GM21717 (cell line): ENCODE results near the gene SH2B2.

Experiments used
- ATAC-seq: cut with Tn5 transposase; IDR thresholded peaks from one replicate; pipeline ENCODE4 v1.9.1; 2021; ENCODE audit warnings: mild to moderate bottlenecking, moderate library complexity; ENCODE audit not compliant: unreplicated experiment

SH2B2 gene

GRCh38 chr7:102286237-102287110 is at the start of gene SH2B2:
SH2B2 (plus strand) TSS chr7:102286868; CDS start chr7:102300551, 13,683 bp downstream.
- peak; percentile 21 for ATAC-seq

- no peak for ATAC-seq
These were observed 47.4 kb upstream of the SH2B2 start for GRCh38 chr7:102239206-102239820.

GRCh38 chr7:102241431-102241830 is 45.2 kb upstream of the SH2B2 start:
- ATAC-seq, result no peak

- ATAC-seq, result no peak
These were observed 42.1 kb upstream of the SH2B2 start for GRCh38 chr7:102244601-102245000.

- no peak for ATAC-seq
These were observed 38.6 kb upstream of the SH2B2 start for GRCh38 chr7:102248081-102248455.

DNA sequence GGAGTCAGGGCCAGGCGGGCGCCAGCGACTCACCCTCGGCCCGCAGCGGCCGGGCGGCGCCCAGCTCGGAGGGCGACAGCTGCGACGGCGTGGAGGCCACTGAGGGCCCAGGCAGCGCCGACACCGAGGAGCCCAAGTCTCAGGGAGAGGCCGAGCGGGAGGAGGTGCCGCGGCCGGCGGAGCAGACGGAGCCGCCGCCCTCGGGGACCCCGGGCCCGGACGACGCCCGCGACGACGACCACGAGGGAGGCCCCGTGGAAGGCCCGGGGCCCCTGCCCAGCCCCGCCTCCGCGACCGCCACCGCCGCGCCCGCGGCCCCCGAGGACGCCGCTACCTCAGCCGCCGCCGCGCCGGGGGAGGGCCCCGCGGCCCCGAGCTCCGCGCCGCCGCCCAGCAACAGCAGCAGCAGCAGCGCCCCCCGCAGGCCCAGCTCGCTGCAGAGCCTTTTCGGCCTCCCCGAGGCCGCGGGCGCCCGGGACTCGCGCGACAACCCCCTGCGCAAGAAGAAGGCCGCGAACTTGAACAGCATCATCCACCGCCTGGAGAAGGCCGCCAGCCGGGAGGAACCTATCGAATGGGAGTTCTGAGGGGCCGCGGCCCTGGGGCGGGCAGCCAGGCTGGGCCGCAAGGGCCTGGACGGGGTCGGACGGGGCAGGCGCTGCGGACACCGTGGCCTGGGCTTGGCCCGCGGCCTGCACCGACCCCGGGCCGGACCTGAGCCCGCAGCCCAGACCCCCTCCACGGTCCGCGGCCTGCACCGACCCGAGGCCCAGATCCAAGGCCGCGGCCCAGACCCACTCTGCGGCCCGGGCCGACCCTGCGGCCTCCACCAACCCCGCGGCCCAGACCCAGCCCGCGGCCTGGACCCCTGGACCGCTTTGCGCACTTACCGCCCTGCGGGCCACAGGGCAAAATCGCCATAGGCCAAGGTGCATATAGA is 37.9 kb upstream of the SH2B2 start:
- ATAC-seq, result no peak

- no peak for ATAC-seq
These were observed 34.9 kb upstream of the SH2B2 start for GRCh38 chr7:102251531-102252365.

- no peak for ATAC-seq
These were observed 34.2 kb upstream of the SH2B2 start for GRCh38 chr7:102252366-102252982.

- no peak for ATAC-seq
These were observed 33.3 kb upstream of the SH2B2 start for GRCh38 chr7:102253066-102253972.

DNA sequence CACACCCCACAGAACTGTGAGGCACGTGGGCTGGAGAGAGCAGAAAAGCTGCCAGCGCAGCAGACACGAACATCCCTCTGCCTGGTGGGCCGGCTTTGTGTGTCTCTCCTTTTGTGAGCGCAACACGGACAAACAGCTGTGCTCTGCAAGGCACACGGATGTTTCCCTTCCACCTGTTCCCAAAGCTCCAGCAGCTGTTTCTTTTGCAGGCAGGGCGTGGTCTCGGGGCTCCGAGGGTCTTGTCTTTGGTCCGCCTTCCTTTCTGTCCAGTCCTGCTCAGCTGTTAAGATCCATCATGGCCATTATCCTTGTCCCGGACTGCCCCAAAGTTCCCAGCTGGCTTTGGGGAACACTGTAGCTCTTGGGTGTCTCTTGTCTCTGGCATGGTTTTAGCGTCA is 32.7 kb upstream of the SH2B2 start:
- ATAC-seq, result no peak

GRCh38 chr7:102254521-102254920 is 32.1 kb upstream of the SH2B2 start:
- no peak for ATAC-seq

GRCh38 chr7:102255501-102255900 is 31.2 kb upstream of the SH2B2 start:
- ATAC-seq, result no peak

- ATAC-seq, result no peak
These were observed 30.8 kb upstream of the SH2B2 start for GRCh38 chr7:102255916-102256315.

DNA sequence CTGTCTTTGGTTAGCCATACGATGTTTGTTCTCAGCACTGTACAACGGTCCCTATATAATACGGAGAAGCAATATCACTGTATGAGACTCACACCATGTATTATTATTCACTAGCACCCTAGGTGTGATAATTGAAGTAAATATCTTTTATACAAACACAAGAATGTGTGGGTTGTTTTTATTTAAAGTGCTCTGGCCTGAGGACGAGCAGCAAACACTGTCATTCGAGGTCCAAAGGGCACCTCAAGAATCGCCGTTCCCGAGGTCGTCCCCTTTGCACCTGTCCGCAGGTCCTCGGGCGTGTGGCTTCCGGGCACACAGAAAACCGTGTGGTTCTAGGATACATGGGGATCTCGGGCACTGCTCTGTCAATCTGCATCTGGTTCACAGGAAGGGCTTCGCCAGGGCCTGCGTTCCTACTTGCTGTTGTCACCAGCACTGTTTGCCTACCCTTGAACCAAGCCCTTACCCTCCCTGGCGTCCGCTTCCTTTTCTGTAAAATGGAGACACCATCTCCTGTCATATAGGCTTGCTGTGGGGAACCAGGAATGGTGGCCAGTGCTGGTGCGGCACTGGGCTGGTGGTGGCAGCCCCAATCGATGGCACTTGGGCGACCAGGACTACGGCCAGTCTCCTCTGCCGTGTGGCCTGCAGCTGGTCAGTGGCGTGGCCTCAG is 28.5 kb upstream of the SH2B2 start:
- no peak for ATAC-seq

DNA sequence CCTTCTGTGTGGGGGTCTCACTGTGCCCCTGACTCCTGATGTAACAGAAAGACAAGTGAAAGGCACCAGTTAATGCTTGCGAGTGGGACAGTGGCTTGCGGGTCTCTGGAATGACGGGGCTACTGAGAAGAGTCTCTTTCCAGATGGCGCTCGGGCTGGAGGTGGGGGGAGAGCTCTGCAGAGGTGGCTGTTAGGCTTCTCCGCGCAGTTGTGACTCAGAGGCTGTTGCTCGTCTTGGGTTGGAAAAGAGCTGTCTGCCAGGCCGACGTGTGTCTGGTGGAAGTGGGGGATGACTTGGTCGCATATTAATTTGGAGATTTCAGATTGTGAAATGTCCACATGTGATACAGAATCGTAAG is 27.9 kb upstream of the SH2B2 start:
- ATAC-seq, result no peak

DNA sequence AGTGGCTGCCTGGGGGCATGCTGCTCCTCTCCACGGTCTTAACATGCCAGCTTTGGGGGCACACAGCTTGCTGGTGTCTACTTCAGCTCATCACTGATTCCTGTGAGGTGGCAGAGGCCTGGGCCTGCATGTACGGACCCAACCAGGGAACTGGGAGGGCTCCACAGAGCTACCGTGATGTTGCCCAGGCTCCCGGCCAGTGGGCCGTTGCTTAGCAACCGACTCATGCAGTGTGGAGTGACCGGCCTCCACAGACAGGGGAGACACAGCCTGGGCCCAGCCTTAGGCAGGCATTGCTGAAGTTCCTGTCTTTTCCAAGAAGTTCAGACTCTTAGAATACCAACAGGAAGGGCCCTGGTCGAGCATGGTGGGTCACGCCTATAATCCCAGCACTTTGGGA is 25.8 kb upstream of the SH2B2 start:
- no peak for ATAC-seq

DNA sequence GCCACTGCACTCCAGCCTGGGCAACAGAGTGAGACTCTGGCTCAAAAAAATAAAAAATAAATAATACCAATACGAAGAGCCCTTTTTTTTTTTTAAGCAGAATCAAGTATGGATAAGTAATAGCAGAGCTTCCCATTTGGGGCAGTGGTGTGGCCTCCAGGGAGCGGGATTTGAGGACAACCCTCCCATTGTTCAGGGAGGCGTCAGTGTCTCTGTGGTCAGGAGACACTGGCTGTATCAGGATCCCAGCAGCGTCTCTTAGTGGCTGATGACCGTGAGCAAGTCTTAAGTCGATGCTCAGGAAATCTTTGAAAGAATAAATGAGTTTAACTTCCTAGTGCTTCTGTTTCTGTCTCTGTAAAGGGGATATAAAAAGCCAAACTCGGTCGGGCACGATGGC is 25.2 kb upstream of the SH2B2 start:
- ATAC-seq, result no peak

GRCh38 chr7:102262546-102262945 is 24.1 kb upstream of the SH2B2 start:
- no peak for ATAC-seq
